ENCODE results near the gene KLHL29. TPM values are rescaled to one million over a fixed set of nuclear protein-coding genes. Genes with fewer than 3 reads are reported as not detected.

Gene KLHL29
- total and polyA plus RNA-seq, 2 donors (not counting 1 experiment from before 2014, with no cell fraction given) = 1.3 to 3.4 TPM

DNA sequence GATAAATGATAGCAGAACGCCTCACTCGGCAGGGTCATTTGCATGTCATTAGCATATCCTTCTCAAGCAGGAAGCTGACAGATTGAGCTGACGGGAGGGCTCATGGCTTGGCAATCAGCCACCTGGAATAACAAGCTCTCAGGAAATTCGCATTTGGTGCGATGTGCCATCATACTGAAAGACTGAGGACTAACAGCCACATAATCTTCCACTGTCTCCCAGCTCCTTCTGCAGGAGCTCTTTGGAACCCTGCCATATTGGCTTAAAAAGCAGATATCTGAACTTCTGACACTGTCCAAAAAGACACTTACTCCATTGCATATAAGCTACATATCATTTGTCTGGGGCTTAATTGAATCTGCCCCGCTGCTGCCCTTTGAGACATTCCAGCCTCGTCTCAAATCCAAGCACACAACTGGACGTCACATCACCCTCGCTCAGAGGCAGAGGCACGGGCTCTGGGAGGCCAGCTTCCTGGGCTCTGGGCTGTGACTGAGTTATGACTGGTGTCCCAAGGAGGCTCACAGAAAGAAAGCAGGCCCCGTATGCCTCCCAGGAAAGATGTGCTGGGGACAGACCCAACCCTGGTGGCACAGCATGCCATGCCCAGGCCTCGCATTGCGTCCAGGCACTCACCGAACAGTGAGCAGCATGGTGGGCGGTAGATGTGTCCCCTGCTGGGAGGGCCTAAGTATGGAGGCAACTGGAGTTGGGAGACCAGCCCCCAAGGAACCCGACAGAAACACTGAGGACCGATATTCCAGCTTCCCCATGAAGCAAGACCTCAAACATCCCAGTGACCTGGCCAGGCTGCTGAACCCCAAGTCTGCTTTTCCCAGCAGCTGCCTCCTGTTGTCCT, 314.0 kb downstream of the KLHL29 start:
- Histone ChIP-seq H3K27ac (ENCODE audit: low read length in 2 of 2) (no peak overlapping the region), H3K9me3 (ENCODE audit: control extremely low read depth in 1 of 3, control insufficient read depth in 2 of 3, insufficient read depth in 1 of 3, low read length in 2 of 3) (no peaks in the 10 kb centered on the region), H4K20me1 (ENCODE audit: control insufficient read depth, insufficient read depth, low read length, poor library complexity, severe bottlenecking) (no peaks in the 10 kb centered on the region), H3K4me1 (ENCODE audit: control insufficient read depth in 2 of 2, insufficient read depth in 2 of 2, low read length in 2 of 2) (no peaks in the 10 kb centered on the region), H2AFZ (ENCODE audit: insufficient read depth, low read depth, low read length, poor library complexity, severe bottlenecking) (no peak overlapping the region), H3K79me2 (ENCODE audit: control insufficient read depth, insufficient read depth, low read length) (no peaks in the 10 kb centered on the region), H3K4me2 (replicated peaks; ENCODE audit: low read depth, low read length, poor library complexity, severe bottlenecking) (no peak overlapping the region), H3K9ac (ENCODE audit: low read length) (no peak overlapping the region), H3K36me3 (replicated peaks in 1 of 2; ENCODE audit: control extremely low read depth in 1 of 2, control insufficient read depth in 1 of 2, extremely low read depth in 1 of 2, insufficient read depth in 2 of 2, low read length in 1 of 2) (peaks cover 0 to 3% of the 10 kb centered on the region in 2 experiments), H3K27me3 (replicated peaks in 1 of 4; ENCODE audit: control extremely low read depth in 1 of 4, control insufficient read depth in 3 of 4, insufficient read depth in 4 of 4, low read length in 3 of 4) (no peaks in the 10 kb centered on the region), H3K4me3 (ENCODE audit: control extremely low read depth in 1 of 5, extremely low read depth in 1 of 5, insufficient read depth in 1 of 5, low read depth in 2 of 5, low read length in 4 of 5) (no peak overlapping the region)
- Mint-ChIP-seq H3K4me1 (no peaks in the 10 kb centered on the region), H3K9me3 (ENCODE audit: insufficient read depth) (peaks cover 4% of the 10 kb centered on the region), H3K4me3 (no peak overlapping the region), H3K27me3 (no peaks in the 10 kb centered on the region), H3K27ac (no peak overlapping the region)
- ChIA-PET POLR2A (no interaction called here), CTCF (no interaction called here)
- DNase-seq (no peak), ATAC-seq (ENCODE audit: low read depth) (no peak)
- 93% methylated on average over 13 of the region's 17 CpGs for WGBS (ENCODE audit: insufficient coverage)
- TF ChIP-seq EZH2 (IDR thresholded peaks at IDR 0.05; ENCODE audit: borderline replicate concordance, insufficient read depth, low read depth, low read length, poor library complexity, severe bottlenecking) = no peak
- intact Hi-C loops (cut with micrococcal nuclease) = no loop called here

DNA sequence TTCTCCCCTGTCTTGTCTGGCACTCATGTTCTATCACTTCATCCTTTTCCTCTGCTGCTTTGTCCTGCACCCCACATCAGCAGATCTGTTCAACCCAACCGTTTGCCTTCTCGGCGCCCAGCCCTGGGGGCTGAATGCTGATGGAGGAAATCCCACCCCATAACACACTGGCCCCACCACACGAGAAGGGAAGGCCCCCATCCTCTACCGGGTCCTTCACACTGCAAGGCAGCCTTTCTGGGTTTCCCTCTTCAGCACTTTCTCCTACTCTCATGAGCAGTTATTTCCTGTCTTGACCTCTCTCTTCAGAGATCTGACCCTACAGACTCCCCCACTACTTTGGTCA, 314.6 kb downstream of the KLHL29 start:
- intact Hi-C loops (cut with micrococcal nuclease) = no loop called here
- POLR2A ChIA-PET = no interaction called here

More for the DNA sequence above, 314.6 kb downstream of the KLHL29 start:
- no peaks in the 10 kb centered on the region for H3K4me1 Mint-ChIP-seq
- no peak overlapping the region for H3K27ac ChIP-seq (ENCODE audit: low read length in 2 of 2)
- H3K27ac Mint-ChIP-seq = no peak overlapping the region
- CTCF ChIA-PET = no interaction called here
- peaks cover 0 to 3% of the 10 kb centered on the region in 2 experiments for H3K36me3 ChIP-seq (replicated peaks in 1 of 2; ENCODE audit: control extremely low read depth in 1 of 2, control insufficient read depth in 1 of 2, extremely low read depth in 1 of 2, insufficient read depth in 2 of 2, low read length in 1 of 2)
- no peak overlapping the region for H3K4me3 ChIP-seq (ENCODE audit: control extremely low read depth in 1 of 5, extremely low read depth in 1 of 5, insufficient read depth in 1 of 5, low read depth in 2 of 5, low read length in 4 of 5)
- no peaks in the 10 kb centered on the region for H3K9me3 ChIP-seq (ENCODE audit: control extremely low read depth in 1 of 3, control insufficient read depth in 2 of 3, insufficient read depth in 1 of 3, low read length in 2 of 3)
- H4K20me1 ChIP-seq (ENCODE audit: control insufficient read depth, insufficient read depth, low read length, poor library complexity, severe bottlenecking) = no peaks in the 10 kb centered on the region
- H3K9me3 Mint-ChIP-seq (ENCODE audit: insufficient read depth) = peaks cover 4% of the 10 kb centered on the region
- DNase-seq (no peak), ATAC-seq (ENCODE audit: low read depth) (no peak)
- 97% methylated on average over 5 of the region's 5 CpGs for WGBS (ENCODE audit: insufficient coverage)
- no peak overlapping the region for H3K9ac ChIP-seq (ENCODE audit: low read length)
- H2AFZ ChIP-seq (ENCODE audit: insufficient read depth, low read depth, low read length, poor library complexity, severe bottlenecking) = no peak overlapping the region
- no peaks in the 10 kb centered on the region for H3K79me2 ChIP-seq (ENCODE audit: control insufficient read depth, insufficient read depth, low read length)
- no peaks in the 10 kb centered on the region for H3K27me3 Mint-ChIP-seq
- H3K4me3 Mint-ChIP-seq = no peak overlapping the region
- H3K4me1 ChIP-seq (ENCODE audit: control insufficient read depth in 2 of 2, insufficient read depth in 2 of 2, low read length in 2 of 2) = no peaks in the 10 kb centered on the region
- no peak overlapping the region for H3K4me2 ChIP-seq (replicated peaks; ENCODE audit: low read depth, low read length, poor library complexity, severe bottlenecking)
- no peak for TF ChIP-seq EZH2 (IDR thresholded peaks at IDR 0.05; ENCODE audit: borderline replicate concordance, insufficient read depth, low read depth, low read length, poor library complexity, severe bottlenecking)
- TF ChIP-seq, protein P1, sequence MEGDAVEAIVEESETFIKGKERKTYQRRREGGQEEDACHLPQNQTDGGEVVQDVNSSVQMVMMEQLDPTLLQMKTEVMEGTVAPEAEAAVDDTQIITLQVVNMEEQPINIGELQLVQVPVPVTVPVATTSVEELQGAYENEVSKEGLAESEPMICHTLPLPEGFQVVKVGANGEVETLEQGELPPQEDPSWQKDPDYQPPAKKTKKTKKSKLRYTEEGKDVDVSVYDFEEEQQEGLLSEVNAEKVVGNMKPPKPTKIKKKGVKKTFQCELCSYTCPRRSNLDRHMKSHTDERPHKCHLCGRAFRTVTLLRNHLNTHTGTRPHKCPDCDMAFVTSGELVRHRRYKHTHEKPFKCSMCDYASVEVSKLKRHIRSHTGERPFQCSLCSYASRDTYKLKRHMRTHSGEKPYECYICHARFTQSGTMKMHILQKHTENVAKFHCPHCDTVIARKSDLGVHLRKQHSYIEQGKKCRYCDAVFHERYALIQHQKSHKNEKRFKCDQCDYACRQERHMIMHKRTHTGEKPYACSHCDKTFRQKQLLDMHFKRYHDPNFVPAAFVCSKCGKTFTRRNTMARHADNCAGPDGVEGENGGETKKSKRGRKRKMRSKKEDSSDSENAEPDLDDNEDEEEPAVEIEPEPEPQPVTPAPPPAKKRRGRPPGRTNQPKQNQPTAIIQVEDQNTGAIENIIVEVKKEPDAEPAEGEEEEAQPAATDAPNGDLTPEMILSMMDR (IDR thresholded peaks at IDR 0.05) = no peak
- H3K27me3 ChIP-seq (replicated peaks in 1 of 4; ENCODE audit: control extremely low read depth in 1 of 4, control insufficient read depth in 3 of 4, insufficient read depth in 4 of 4, low read length in 3 of 4) = no peaks in the 10 kb centered on the region

Measured in B cell (primary cell).